NK-92 treated with Interleukin-12 subunit alpha and Interleukin-12 subunit beta, amount 100 ng/mL, for 24 hours (cell line): ENCODE data around the gene PRKCB.
A peak's percentile ranks its signal among the peaks of the same experiment; 100 is the strongest.

ENCODE experiments used
- DNase-seq: peaks from one replicate; lab custom pipeline; 2025; lab: John Stamatoyannopoulos, UW

The PRKCB gene

DNA sequence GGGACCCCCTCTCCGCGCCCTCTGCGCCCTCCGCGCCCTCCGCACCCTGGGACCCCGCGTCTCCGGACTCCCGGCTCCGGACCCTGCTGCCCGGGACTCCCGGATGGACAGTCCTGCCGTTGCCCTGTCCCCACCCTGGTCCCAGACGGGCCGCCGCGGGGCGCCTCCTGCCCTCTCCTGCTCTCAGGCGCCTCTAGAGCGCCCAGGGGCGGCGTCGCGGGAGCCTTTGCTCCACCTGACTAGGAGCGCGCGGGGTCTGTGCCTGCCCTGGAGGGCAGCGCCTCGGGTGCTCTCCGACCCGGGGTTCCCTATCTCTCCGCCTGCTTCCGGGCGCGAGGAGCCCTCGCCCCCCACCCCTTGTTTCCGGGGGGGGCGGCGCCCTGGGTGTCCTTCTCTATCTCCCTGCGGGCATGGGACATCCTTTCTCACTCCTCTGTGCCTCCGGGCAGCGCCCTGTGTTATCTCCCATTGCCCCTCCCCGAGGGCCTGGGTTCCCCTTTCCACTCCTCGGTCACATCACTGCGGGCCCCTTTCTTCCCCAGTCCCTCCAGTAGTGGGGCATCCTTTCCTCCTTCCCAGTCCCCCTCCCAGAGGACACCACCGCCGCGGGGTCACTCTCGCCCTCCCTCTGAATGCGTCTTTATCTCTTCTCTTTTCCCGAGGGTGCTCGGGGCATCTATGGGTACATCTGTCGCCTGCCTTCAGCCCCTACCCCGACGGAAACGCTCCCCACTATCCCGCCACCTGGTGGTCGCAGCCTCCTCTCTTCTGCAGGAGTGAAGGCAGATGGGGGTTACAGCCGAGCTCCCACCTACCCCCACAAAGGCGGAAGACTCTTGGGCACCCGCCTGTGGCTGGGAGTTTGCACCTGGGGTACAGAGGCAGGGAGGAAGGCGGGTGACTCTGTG, 875 bp downstream of the PRKCB start:
- DNase-seq, result peak; percentile 76

DNA sequence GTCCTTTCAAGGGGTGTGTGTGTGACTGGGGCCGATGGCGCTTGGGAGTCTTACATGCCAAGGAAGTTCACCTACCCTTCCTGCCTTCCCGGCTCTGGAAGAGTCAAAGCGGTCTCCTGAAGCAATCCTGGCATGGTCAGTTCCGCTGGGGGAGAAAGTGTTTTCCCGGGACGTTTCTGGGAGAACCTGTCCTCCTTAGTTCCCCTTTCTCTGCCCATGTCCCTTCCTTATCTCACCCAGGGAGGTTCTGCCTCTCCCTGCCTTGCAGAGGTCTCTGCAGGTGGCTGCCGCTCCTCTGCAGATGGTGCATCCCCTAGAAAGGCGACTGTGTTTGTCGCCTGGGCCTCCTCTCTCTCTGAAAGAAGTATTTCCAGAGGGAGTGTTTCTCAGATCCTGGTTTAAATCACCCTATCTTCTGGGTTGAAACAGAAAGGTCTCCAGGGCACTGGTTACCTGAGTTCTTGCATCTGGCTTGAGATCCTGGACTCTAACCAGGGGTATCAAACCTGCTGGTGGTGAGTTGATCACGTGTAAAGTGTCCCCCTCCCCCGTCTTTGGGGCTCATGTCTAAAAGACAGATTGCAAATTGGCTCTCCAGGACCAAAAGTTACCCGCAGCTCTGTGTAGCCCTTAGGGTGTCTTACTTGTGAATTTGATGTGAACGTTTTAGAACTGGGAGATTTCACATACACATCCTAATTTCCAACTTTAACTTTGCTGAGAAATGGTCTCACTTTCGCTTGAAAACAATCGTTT, 1.9 kb downstream of the PRKCB start:
- DNase-seq, result no peak

DNA sequence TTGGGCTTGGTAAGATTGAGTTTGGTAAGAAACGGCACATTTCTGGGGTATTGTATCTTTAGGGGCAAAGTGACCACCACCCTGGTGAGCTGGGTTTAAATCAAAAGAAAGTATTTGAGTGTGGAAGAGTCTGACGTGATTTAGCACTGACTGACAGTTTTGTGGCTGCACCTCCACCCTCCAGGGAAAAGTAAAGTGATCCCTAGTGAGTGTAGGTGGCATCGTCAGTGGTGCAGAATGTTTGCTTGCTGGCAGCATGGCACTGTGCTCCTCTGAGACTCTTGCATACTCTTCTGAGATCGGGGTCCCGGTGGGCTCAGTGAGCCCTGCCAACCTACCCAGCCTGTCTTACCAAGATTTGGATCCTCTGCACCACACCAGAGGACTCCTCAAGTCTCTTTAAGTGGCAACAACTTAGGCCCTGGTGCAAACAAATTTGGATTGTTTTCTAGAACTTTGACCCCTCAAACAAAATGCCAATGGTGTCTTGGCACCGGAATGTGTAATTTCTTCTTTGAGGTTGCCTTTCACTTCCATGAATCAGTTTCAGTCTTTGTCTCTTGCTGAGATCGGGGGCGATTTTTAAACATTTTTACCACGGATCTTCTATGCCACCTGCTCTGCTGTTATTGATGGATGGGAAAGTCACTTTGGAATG, 2.8 kb downstream of the PRKCB start:
- DNase-seq, result no peak

DNA sequence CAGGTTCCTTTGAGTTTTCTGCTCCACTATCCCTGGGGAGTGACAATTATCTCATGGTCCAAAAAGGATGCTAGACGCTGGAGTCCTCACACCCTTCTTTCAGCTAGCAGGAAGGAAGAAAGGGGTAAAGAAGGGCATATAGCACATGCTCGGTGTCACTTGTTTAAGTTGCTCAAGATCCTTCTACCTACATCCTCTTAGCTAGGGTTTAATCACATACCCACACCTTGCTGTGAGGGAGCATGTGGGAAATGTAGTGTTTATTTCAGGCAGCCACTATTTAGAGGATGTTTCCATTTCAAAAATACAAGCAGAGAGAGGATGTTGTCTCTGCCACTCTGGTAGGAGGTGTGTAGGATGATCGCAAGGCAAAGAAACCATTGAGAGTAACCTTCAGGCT, 4.5 kb downstream of the PRKCB start:
- DNase-seq, result no peak

DNA sequence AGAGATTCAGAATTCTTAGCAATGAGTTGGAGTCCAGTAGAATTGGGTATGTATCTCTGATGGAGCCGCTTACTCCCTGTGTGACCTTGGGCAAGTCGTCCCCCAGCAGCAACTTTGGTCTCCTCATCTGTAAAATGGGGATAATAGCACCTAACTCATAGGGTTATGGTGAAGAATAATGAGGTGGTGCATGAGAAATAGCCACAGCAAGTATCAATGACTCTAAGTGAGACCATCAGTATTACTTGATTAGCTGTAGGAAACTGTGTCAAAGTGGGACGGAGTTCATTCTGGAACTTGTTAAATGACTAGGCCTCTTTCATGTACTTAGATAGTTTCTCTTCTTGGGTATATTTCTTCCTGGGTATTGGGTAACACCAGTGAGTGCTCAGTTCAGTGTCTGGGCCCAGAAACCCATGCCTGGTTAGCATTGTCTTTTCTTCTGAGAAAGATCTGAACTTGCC, 6.4 kb downstream of the PRKCB start:
- DNase-seq, result no peak

DNA sequence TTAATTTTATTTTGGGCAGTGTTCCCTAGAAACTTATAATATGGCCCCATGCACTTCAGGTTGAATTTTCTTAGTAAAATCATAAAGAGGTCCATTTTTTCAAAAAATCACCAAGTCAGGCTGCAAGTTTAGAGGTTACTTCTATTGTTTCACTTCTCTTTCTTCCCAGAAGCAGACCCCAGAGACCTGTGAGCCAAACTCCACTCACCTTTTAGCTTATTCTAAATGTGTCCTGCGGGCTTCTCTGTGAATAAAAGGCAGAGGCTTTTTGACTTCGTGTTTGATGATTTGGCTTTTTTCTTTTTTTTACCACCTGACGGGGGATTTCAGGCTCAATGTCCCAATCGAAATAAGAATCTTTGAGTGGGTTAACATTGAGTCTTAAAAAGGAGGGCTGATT, 7.4 kb downstream of the PRKCB start:
- no peak for DNase-seq

DNA sequence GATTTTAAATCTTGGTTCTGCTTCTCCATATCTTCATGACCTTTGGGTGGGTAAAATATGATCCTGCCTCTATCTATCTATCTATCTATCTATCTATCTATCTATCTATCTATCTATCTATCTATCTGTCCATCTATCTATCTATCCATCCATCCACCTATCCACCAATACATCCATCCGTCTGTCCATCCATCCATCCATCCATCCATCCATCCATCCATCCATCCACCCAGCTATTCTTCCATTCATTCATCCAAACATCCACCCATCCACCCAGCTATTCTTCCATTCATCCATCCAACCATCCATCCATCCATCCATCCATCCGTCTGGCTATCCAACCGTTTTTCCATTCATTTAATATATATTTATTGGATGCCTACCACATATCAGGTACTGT, 11.5 kb downstream of the PRKCB start:
- no peak for DNase-seq

DNA sequence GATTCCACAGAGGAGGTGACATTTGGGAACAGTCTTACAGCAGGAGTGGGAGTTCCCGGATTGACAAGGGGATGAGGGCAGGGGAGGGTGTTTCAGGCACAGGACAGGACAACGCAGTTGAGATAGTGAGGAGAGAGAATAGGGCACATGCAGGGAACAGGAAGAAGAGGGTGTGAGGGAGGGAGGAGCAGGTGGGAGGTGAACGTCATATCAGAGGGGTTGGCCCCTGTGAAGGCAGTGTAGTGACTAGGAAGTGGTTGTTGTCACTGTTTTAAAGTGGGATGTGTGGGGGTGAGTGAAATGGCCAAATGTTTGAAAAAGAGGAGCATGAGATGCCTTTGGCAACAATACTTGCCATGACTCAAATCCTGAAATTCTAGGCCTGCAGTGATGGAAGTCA, 12.2 kb downstream of the PRKCB start:
- DNase-seq, result peak; percentile 48

DNA sequence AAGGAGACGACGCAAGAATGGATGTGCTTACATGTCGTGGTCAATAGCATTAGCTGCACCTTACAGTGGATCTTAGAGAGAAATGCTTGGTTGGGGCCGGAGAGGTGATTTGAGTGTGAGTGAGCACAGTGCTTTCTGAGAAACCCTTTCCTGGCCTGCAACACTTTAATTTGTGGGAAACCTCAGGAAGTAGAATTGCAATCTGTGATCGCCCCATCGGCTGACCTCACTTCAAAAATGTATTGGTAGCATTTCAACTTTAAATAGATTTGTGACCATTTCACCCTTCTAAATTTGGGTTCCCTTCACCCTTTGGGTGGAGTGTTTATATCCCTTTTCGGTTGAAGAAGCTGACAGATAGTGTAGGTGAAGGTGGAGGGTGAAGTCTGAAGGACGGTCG, 13.2 kb downstream of the PRKCB start:
- DNase-seq, result no peak

DNA sequence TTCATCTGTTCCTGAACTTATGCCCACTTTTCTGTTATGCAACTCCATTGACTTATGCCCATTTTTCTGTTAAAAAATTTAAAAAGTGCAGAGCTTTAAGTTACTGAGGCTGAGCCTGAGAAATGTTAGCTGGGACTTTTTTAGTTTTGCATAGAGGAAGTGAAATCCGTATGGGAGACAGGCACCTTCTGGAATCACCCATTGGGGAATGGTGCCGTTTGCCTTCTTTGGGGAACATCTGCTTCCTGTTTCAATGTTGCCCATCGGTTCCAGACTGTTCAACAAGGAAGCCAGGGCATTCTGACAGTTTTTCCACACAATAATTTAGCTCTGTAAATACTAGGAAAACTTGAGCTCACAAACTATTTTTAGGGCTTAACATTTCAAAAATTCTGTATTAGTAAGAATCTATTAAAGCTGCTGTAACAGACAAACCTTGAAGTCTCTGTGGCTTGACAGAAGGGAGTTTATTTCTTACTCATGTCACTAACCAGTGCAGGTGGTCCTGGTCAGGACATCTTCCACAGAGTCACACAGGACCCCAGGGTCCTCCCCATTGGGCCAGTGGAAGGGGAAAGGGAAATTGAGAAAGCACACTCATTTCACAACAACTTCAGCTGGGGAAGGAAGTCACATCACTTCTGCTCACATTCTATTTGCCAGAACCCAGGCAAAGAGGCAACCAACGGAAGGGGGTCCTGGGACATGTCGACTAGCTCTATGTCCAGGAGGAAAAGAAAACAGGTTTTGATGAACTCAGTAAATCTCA, 17.2 kb downstream of the PRKCB start:
- no peak for DNase-seq

DNA sequence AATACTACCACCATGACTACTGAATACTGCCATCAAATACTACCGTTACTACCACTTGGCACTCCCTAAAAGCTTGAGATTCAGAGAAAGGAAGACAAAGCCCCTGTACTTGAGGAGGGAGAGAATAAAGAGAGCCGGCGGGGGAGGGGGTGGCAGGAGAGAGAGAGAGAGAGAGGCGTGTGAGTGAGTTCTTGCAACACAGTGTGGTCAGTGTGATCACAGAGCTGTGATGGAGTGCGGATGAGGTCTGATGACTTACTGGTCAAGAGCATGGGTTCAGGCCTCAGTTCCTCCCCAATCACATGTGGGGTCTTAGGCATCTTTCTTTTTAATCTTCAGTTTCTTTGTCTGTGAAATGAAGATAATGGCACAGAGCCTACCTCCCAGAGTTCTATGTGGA, 19.2 kb downstream of the PRKCB start:
- DNase-seq, result peak; percentile 77

DNA sequence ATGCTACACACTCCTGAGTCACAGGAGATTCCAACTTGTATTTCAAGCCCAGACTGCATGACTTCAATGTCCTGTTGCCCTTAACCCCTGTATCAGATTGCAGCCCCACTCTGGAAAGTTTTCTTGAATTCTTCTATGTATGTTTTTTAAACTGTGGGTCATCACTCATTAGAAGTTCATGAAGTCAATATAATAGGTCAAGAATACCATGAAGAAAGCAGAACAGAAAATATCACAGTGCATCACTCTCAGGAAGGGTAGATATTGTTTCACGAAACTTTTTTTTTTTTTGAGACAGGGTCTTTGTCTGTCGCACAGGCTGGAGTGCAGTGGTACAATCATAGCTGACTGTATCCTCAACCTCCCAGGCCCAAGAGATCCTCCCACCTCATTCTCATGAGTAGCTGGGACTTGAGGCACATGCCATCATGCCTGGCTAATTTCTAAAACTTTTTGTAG, 20.5 kb downstream of the PRKCB start:
- DNase-seq, result no peak

DNA sequence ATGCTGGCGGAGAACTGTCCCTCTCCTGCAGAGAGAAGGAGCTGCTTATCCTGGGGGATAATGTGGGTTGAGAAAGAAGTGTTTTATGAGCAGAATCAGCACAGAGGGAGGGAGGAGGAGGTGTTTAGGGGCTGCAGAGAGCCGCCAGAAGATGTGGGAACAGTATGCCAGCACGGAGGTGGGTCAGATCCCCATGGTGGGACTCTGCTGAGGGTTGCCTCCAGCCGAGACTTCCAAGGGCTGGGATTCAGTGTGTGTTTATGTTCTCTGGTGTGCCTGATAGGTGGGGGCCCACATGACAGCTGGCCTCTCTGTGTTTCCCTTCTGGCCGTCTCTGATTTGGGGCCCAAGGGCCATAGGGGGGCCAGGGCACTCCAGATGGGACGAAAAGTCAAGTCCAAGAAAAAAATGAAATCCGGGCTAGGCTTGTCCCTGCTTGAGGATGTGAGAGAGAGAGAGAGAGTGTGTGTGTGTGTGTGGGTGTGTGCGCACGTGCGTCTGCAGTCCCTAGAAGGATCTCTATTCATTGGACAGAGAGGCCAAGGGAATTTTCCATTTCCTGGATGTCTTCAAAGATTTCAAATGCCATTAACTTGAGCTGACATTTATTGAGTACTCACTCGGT, 21.6 kb downstream of the PRKCB start:
- no peak for DNase-seq

DNA sequence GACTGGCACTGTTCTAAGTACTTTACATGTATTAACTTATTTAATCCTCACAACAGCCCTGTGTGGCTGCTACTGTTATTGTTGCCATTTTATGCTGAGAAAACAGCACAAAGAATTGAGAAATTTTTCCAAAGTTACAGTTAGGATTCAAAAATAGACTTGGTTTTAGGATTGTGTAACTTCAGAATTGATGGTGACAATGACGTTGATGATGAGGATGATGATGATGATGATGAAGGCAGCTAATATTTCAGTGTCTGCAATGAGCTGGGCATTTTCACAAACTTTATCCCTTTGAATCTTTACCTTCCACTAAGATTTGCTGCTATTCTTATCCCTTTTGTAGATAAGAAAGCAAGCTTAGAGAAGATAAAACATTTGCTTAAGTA, 22.1 kb downstream of the PRKCB start:
- no peak for DNase-seq

DNA sequence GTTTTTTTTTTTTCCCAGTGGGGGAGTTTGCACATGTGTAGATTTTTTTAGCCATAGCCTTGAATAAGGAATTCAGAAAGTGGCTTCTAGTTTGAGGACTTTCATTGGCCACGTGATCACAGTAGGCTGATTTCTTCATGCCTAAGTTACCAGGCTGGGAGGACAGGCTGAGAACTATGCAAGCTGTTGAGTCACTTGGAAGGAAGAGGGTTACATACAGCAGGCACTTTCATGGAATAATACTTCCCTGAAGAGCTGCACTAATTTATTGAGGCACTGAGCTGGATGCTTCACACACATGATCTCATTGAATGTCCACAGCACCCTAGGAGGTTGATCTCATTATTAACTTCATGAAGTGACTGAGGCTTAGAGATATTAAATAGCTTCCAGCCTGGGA, 22.8 kb downstream of the PRKCB start:
- DNase-seq, result no peak

DNA sequence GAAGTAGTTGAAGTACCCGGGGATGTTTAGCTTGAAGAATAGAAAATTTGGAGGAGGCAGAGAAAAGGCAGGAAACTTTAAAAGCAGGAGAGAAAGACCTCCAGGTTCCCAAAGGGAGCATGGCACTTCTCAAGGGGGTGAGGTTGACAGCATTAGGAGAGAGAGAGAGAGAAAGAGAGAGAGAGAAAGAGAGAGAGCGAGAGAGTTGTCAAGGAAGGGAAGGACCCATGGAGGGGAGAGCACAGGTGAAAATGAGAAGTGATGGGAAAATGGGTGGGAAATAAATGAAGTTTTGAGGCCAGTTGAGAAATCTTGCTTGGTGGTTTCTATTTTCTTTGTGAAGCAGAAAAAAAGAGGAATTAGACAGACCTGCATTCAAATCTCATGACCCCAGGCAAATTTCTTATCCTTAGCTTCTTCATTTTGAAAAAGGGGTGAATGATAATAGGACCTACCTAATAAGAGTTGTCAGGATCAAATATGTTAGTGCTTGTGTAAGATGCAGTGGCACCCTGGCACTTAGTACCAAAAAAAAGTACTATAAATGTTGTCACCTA, 24.0 kb downstream of the PRKCB start:
- DNase-seq, result no peak

DNA sequence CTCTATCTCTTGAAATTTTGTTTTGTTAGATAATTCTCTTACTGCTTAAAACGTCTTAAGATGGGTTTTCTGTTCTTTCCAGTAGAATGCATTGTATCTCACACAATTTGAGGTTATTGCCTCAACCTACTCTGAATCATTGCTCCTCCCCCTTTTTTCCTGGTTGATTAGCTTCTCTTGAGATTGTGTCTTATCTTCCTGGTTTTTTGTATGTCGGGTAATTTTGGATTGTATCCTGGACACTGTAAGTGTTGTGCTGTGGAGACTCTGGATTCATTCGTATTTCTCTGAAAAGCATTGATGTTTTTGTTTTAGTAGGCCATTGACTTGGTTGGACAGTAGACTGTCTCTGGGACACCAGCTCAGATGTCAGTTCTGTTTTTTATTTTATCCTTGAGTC, 26.1 kb downstream of the PRKCB start:
- no peak for DNase-seq

DNA sequence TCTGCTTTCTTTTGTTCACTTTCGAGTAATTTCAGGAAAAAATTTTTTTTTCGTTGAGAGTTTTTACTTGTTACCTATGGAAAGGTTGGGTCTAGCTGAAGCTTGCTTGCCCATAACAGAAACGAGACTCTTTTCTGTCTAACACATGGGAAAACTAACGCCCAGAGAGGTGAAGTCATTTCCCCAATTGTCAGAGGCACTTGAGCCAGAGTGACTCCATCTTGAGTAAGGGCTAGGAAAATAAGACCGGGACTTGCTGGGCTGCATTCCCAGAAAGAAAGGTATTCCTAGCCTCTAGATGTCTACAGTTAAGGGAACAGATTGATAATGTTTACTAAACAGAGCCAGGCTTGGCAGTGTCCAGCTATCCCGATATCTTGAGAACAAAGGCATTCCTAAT, 26.8 kb downstream of the PRKCB start:
- no peak for DNase-seq

DNA sequence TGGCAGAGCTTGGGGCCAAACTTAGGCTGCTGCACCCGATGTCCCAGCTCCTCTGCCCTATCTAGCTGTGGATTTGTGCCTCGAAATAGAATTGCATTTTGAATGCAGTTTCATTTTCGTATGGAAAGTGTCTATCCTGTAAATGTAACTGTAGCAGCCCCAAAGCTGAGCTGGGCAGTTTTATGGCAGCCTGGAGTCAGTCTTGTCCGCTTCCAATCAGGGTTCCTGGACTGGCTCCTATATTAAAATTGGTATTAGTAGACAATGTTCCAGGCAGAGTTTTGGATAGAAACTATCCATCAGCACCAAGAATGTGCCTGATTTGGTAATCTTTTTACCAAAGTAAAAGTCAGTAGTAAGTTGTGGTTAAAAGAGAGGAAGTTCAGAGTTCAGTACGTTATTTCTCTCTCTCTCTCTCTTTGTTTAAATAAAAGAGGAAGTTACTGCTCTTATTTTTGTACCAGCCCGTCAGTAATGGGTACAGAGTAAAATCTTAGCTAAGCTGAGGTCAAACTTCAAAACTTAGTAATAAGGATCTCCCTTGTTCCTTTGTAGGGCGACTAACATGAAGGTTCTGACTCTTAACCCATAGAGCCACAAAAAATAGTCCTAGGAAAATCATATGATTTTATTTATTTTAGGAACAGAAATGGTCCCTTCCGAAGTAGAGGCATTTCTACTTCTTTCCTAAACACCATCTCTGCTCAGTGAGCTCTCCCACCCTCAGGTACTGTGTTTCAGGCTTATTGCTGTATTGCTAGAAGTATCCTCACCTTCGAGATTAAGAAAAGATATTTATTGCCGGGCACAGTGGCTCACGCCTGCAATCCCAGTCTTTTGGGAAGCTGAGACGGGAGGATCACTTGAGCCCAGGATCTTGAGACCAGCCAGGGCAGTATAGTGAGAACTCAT, 28.0 kb downstream of the PRKCB start:
- no peak for DNase-seq

DNA sequence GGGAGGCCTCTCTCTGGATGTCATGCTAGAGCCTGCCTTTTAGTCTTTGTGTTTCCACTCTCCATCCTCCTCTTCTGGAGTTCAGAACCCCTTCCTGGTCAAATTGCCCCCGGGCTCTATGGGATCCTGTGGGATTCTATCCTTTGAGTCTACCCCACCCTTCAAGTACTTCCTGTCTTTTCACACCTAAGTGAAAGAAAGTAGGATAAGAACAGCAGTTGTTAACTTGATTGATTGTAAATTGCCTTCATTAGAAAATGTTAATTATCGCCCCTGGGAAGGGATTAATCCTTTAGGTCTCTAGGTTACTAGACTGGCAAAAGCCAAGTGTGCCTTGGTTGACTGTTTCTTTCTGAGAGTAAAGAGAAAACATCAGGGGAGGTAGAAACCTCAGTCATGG, 30.1 kb downstream of the PRKCB start:
- DNase-seq, result no peak
